ENCODE measurements around the gene RNF41.

The RNF41 gene

DNA sequence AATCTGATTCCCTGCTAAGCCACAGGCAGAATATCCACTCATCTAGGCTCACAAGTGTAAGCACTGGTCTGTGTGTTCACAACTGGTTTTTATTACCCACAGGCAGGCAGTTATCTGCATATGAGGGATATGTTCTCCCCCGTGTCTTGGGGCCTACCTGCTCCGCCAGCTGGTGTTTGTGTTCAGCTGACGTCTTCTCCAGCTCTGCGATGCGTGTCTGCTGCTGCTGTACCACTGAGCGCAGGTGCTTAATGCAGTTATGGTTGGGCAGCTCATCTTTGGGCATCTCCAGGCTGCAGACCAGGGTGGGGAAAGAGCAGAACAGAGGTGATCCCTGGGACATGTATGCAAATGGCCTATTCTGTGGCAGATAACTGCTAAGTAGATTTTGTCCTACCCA is 13.7 kb downstream of the RNF41 start:
- DNase-seq (ENCODE audit: low spot score): no peak

DNA sequence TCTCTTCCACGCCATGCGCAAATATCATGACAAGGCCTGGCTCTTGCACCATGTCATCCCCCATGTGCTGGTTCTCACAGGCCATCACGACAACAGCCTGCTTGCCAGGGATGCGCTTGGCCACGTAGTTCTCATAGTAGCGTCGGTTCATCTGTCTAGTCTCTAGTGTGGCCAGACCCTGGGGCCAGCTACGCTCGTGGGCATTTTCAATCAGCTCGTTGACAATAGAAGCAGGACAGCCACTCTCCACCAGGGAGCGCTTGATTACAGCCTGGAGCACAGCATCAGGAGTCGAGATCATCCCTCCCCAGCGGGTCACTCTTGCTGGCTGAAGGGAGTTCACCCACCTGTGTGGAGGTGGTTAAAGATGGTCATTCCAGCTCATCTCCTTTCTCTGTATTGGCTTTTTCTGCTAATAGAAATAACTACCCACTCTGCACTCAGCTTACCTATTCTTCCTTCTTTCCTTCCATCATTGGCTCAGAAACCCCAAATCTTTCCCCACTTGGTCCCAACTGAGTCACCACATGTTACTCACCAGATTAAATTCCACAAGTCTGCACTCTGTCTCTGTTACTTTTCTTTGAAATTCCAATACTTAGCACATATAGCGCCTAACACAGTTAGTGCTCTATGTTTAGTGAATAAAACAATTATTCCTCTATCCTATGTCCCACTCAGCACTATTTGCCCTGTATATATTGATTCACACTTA is 15.1 kb downstream of the RNF41 start:
- peak; percentile 42 for DNase-seq (ENCODE audit: low spot score)

DNA sequence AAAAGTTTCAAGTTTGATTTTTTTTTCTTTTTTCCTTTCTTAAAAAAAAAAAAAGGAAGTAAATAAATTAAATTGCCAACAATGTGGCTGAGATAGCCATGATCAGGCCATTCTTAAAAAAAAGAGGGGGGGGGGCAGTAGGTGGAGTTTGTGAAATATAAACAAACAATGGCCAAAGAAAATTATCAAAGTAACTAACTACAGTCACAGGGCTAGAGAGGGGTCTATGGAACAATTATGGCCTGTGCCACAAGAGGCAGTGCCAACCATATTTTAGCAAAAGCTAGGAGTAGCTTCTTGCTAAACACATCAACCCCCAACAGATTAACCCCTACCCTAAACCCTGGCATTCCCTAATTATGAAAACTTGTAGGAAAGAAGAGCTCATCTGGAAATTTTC is 16.3 kb downstream of the RNF41 start:
- DNase-seq (ENCODE audit: low spot score): no peak

DNA sequence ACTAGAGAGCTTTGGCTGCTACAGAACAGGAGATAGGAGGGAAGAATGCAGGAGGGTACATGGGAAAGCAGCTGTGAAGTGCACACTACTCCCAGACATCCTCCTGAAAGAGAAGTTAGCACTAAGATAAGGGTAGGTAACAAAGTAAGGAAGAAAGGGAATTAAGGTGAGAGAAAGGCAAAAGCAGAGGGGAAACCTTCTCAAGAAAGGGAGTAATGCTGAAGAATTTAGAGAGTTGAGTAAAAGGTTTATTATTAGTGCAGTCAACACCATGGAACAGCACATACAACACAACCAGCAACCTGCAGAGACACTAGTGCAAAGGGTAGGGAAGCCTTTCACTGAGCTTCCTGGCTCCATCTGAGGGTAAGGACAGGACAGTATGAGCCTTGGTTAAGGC is 17.4 kb downstream of the RNF41 start:
- DNase-seq (ENCODE audit: low spot score): no peak

DNA sequence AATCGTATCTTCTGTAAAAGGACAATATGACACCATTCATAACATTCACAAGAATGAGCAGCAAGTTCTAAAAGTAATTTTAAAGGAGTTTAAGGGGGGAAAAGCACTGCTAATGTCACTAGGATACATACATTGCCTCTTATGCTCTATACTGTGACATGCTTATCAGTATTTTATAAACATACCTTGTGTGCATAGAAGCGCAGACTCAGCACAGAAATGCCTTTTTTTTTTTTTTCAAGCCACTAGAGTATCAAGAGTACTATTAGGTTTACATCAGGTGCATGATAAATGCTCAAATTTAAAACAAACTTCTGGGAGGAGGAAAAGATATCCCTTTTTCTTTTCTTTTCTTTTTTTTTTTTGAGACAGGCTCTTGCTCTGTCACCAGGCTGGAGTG is 18.9 kb downstream of the RNF41 start:
- DNase-seq (ENCODE audit: low spot score): no peak

DNA sequence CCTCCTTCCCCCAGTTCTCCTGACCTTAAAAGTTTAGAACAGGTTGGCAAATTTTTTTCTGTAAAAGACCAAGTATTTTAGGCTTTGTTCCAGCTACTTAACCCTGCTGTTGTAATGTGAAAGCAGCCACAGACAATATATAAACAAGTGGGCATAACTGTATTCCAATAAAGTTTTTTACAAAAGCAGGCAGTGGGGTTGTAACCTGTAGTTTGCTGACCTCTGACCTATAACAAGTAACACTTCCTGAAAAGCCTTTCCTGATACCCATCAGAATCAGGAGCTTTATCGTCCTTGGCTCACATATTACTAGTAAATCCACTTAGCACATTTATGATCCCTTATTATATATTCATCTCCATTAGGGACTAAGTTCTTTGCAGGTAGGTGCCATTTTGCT is 19.4 kb downstream of the RNF41 start:
- no peak for DNase-seq (ENCODE audit: low spot score)

DNA sequence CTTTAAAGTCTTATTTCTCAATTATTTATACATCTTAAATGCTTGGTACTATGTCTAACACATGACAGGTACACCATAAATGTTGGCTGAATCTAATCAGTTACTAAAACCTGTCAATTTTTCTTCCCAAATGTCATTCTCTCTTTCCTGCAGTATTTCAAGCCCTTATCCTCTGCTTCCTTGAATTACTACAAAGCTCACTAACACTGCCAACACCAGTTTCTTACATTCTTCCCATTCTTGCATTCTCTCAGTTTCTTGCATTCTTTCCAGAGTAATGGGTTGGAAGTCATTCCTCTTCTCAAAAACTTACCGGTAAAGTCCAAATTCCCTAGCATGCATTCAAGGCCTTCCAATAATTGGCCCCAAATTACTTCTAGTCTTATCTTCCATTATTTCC is 22.9 kb downstream of the RNF41 start:
- peak; percentile 35 for DNase-seq (ENCODE audit: low spot score)

DNA sequence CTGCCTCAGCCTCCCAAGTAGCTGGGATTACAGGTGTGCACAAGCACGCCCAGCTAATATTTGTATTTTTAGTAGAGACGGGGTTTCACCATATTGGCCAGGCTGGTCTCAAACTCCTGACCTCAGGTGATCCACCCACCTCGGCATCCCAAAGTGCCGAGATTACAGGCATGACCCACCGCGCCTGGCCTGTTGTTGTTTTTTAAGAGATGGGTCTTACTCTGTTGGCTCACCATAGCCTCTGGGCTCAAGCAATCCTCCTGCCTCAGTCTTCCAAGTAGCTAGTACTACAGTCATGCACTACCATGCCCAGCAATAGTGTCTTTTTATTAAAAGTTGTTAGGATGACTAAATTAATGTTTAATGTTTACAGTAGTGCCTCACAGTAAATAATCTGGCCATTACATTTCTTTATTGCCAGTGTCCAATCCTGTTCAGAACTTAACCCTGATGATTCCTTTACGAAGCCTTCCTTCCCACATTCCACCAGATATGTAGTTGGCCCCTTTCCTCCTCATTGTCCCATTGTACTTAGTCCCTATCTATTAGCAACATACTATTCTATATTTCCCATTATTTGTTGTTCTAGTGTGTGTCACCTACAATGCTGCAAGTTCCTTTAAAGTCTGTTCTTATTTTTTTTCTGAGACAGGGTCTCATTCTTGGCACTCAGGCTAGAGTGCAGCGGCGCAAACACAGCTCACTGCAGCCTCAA is 23.6 kb downstream of the RNF41 start:
- no peak for DNase-seq (ENCODE audit: low spot score)

DNA sequence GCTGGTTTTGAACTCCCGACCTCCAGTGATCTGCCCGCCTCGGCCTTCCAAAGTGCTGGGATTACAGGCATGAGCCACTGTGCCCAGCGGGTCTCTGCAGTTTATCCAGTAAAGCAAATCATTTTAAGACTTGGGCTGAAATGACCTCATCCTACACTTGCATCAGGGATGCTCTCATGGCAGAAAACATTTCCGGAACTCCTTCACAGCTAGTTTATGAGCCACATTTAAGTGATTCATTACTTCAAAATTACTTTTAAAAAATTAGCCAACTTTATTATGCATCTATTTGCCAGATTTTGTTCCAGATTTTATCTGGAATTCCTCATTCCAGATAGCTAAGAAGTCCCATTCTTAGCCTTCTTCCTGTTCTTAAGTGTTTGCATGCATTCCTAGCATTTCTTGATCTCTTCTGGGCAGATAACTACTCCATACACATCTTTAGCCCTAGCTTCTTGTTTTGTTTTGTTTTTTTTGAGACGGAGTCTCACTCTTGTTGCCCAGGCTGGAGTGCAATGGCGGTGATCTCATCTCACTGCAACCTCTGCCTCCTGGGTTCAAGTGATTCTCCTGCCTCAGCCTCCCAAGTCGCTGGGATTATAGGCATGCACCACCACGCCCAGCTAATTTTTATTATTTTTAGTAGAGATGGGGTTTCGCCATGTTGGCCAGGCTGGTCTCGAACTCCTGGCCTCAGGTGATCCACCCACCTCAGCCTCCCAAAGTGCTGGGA is 24.7 kb downstream of the RNF41 start:
- DNase-seq (ENCODE audit: low spot score): peak; percentile 82

DNA sequence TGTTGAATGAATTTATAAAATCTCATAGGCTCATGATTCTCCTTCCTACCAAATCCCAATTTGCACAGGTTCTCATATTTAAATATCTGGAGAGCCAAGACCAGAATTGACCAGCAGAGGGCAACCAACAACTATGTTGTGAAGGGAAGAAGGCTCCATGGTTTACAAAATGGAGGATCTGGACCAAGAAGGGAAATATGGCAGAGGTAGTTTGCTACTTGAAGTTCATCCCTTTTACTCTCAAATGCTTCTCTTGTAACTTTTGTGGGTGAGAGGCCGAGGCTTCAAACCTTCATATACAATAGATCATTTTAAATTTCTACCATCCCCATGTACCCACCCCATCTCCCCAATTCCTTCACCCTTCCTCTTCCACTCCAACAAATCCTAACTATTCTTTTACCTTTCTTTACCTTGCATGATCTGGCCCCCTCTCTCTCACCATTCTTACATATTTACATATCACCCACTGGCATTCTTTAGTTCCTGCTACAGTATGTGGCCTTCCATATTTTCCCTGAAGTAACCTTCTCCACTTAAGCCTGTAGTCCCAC is 28.6 kb downstream of the RNF41 start:
- DNase-seq (ENCODE audit: low spot score): peak; percentile 74

DNA sequence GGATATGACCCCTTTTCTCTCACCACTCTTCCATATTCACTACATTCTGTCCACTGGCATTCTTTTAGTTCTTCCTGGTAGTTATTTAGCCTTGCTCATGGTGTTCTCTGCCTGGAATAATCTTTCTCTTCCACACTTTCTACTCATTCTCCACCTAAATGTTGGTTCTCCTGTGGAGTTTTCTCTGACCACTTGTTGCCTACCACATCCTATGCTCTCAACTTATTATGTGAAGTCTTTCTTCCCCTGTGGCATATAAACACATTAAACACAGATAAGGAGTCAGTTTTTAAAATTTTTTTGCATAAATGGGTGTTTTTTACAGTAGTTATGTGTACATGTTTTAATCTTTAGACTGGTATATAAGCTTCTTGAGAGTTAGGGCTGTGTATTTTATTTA is 29.1 kb downstream of the RNF41 start:
- DNase-seq (ENCODE audit: low spot score): no peak

DNA sequence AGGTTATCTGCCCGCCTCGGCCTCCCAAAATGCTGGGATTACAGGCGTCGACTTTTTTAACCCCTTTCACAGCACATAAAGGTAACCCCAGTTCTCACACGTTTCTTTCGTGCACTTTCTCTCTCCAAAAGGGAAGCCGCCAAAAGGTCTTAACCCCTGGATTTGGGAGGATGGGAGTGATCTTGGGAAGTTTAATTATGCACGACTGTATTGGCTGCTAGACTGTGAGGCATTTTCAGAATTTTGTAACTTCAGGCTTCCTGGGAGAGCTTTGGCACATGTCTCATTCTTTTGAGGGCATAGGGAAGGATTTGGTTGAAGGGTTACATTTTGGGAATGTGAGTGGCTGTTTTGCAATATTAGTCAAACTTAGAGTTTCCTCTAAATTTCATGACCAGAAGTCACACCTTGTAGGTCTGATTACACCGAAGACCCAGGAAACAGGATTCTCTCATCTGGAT is 31.0 kb downstream of the RNF41 start:
- DNase-seq (ENCODE audit: low spot score): peak; percentile 12

DNA sequence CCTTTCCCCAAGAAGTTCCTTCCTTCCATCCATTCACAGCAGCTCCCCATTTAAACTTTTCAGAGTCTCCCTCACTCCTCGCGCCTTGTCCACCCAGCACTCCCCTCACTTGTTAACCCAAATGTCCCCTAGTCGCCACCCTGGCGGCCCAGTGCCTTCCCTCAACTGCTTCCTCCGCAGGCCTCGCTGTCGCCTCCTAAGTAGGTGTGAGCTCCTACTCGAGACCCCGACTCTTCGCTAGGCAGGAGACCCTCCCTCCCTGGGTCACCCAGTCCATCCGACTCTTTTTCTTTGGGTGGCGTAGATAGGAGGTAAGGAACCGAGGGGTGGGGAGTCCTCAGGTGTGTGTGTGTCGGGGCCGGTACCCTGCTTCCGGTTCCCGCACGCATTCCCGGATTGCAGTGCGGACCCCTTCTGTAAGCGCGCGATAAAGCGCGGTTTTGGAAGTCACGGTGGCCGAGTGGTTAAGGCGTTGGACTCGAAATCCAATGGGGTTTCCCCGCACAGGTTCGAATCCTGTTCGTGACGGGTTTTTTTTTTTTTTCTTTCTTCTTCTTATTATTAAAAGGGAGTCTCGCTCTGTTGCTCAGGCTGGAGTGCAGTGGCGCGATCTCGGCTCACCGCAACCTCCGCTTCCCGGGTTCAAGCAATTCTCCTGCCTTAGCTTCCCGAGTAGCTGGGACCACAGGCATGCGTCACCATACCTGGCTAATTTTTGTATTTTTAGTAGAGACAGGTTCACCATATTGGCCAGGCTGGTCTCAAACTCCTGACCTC is 31.6 kb downstream of the RNF41 start:
- DNase-seq (ENCODE audit: low spot score): peak; percentile 78

DNA sequence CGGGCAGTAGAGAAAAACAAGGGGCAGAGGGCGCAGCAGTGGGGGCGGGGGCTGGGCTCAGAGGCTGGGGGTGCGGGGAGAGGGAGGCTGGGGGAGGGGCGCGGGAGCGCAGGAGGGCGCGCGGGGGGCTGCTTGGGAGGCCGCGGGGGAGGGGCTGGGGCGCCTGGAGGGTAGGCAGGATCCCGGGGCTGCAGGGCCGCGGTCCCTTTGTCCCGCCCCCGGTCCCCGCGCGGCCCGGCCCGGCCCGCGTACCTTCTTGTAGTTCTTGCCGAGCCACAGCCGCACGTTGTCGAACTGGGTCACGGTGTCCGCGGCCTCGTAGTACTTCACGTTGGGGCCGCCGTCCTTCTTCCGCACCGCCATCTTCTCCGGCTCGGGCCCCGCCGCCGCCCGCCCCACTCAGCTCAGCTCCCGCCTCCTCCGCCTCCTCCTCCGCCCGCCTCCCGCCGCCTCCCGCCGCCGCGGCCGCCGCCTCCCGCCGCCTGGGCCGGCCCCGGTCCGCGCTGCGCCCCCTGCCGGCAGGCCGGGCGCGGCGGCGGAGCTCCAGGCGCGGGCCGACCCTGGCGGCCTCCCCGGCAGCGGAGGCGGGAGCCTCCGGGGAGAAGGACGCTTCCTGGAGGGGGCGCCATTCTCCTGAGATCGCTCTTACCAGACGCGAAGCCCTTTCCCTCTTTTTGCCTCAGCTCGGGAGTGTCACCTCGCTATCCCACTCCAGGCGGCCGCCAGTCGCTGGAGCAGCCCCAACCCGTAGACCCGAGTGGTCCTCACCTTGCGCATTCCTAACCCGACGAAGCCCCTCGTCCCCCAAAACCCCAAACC is 32.4 kb downstream of the RNF41 start, which contains the start of gene SMARCC2:
Gene SMARCC2 (minus strand): TSS at position 385 of the 819 bp plus-strand sequence. CDS start 22 bp downstream, at position 363.
- peak; percentile 97 for DNase-seq (ENCODE audit: low spot score)

DNA sequence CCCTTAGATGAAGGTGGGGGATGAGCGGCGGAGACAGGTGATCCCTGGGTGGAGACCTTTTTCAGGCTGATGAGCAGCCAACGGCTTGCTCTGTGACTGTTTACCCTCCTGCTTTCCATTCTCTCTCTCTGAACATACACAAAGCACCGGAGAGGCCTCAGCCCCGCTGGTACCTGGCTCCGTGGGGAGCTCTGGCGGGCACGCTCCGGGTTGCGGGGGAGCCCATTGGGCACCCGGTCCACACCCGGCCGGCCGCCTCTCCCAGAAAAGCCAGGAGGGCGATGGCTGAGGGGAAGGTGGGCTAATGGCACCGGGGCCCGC is 33.0 kb downstream of the RNF41 start:
- no peak for DNase-seq (ENCODE audit: low spot score)

DNA sequence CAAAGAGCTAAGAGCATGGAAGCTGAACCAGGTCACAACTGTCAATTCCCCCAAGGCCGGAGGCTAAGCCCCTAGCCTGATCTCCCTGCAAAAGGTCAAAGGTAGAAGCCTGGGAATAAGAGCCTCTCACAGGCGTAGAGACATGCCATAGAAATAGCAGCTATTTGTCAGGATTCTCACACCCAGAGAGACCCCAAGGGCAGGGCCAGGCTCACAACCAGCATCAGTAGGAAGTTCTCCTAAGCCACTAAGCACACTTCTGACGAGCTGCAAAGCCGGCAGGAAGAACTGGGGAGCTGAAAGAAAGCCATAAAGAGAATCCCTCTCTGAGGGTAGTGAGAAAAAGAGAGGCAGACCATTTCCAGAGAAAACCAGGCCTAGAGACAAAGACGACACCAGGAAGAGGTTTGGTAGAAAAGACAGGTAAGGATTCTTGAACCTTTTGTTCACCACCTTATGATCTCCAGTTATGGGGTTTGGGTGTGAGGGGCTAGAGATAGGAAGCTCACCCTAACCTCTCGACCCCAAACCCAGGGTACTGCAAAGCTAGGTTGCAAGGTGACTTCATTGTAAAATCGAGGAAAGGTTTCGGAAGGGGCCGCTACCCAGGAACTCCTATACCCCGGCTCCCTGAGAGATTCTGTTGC is 33.5 kb downstream of the RNF41 start:
- peak; percentile 15 for DNase-seq (ENCODE audit: low spot score)

DNA sequence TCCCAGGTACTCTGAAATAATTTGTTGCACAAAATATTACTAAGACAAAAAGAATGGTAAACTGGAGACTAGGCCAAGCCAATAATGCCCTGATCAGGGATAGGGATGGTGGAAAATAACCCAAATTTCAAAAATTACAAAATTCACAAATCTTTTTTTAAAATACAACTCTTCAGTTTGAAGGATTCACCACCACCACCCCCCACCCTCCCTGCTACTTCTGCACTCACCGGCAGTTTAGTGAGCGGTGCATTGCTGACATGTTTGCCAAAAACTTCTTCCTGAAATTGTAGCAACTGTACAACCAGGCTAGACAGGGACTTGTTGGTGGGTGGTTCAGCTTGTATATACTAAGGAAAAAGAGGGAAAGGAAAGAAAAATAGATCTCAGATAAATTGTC is 34.8 kb downstream of the RNF41 start:
- no peak for DNase-seq (ENCODE audit: low spot score)

DNA sequence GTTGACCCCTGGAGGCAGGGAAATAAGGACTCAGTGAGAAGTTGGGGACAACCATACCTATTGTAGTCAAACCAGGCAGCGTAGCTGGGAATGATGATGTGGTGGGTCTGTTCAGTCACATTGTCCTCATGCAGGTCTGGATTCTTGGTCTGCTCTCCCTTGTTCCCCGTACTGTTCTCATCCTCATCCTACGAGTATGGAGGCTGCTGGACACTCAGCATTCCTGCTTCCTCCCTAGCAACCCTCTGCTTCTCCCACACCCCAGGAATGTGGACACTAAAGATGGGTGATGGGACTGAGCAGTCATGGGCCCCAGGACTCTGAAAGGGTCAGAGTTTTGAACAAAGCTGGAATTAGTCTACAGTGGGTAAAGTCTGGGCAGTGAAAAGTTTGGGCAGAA is 43.4 kb downstream of the RNF41 start:
- DNase-seq (ENCODE audit: low spot score): no peak

DNA sequence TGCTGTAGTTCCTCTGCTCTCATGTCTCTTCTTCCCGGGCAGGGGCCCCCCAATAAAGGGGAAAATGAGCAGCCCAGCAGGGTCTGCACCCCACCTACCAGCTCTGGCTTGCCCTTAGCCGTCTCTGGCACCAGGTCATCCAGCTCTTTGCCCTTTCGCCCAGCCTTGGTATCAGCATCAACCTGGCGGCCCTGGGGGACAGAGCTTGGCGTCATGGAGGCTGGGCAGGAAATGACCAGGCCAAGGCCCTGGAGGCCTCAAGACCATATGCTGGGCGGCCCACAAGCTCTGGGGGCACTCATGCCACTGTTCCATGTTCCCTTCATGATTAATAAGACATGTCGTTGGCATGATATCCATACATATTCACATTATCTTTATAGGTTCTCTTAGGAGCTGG is 48.9 kb downstream of the RNF41 start:
- no peak for DNase-seq (ENCODE audit: low spot score)

DNA sequence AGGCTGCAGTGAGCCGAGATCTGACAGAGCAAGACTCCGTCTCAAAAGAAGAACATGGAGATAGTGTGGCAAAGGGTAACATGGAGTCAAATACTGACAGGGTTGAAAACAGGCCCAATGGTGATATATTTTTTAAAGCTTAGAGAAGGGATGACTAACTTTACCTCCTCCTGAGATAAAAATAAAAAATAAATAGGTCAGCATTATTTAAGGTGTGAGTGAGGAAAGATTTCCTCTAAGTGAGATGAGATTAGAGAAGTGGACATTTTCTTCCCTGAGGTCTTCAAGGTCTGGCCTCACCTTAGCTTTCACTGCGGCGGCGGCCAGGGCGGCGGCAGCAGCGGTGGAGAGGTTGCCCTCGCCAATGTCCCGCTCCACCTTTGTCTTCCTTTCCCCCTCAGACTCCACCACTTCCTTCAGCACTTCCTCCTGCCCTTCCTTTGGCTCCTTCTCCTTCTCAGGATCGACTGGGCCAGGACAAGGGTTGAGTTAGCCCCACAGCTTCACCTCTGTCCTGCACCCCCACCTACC is 52.4 kb downstream of the RNF41 start:
- DNase-seq (ENCODE audit: low spot score): no peak

All from GM03348 (cell line).